ENCODE measurements around the gene SLC16A6. TPM values are rescaled to one million over a fixed set of nuclear protein-coding genes. Genes with fewer than 3 reads are reported as not detected.
"Not testable (repeated sequence)": the region's sequence is repeated elsewhere in the genome, so short reads cannot be mapped to it uniquely, and the experiment has no call there.

SLC16A6 gene
- total RNA-seq, 2 donors from 2014 or later, result 0.41 to 1.2 TPM

- H3K4me3 ChIP-seq, result peak overlapping the region; percentile 83
- H3K9me3 ChIP-seq, result no peaks in the 10 kb centered on the region
- H3K36me3 ChIP-seq, result no peaks in the 10 kb centered on the region
- no peak overlapping the region for H3K27ac ChIP-seq
- no peak for ATAC-seq (ENCODE audit: insufficient number of reproducible peaks, low FRiP score, low read depth)
- H3K27me3 ChIP-seq (replicated peaks; ENCODE audit: insufficient read depth), result no peaks in the 10 kb centered on the region
- TF ChIP-seq, protein P1, sequence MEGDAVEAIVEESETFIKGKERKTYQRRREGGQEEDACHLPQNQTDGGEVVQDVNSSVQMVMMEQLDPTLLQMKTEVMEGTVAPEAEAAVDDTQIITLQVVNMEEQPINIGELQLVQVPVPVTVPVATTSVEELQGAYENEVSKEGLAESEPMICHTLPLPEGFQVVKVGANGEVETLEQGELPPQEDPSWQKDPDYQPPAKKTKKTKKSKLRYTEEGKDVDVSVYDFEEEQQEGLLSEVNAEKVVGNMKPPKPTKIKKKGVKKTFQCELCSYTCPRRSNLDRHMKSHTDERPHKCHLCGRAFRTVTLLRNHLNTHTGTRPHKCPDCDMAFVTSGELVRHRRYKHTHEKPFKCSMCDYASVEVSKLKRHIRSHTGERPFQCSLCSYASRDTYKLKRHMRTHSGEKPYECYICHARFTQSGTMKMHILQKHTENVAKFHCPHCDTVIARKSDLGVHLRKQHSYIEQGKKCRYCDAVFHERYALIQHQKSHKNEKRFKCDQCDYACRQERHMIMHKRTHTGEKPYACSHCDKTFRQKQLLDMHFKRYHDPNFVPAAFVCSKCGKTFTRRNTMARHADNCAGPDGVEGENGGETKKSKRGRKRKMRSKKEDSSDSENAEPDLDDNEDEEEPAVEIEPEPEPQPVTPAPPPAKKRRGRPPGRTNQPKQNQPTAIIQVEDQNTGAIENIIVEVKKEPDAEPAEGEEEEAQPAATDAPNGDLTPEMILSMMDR (IDR thresholded peaks at IDR 0.05), result no peak
- no peak for DNase-seq (ENCODE audit: low spot score)
- peaks cover 0 to 28% of the 10 kb centered on the region in 2 donors for H3K4me1 ChIP-seq (ENCODE audit: control insufficient read depth in 1 of 2, low read depth in 2 of 2)
Measured at GRCh38 chr17:68289473-68289872, 1.5 kb downstream of the SLC16A6 start.

DNA sequence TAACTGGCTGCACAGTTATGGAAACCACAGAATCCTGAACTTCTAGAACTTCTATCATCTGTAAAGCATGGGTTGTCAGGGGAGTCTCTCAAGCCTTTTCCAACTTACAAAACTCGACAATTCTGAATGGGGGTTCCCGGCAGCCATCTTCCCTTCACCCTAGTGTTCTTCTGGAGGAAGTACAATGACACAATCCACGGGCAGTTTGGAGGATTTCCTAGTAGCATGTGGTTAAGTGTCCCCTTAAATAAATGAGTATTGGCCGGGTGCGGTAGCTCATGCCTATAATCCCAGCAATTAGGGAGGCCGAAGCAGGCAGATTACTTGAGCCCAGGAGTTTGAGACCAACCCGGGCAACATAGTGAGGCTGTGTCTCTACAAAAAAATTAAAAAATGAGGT lies 2.1 kb downstream of the SLC16A6 start:
- no peak for ATAC-seq (ENCODE audit: insufficient number of reproducible peaks, low FRiP score, low read depth)
- DNase-seq (ENCODE audit: low spot score), result no peak
- H3K36me3 ChIP-seq, result no peaks in the 10 kb centered on the region
- no peak overlapping the region for H3K4me3 ChIP-seq
- H3K27ac ChIP-seq, result no peak overlapping the region
- H3K27me3 ChIP-seq (replicated peaks; ENCODE audit: insufficient read depth), result no peaks in the 10 kb centered on the region
- TF ChIP-seq, protein P1 (IDR thresholded peaks at IDR 0.05), result no peak
- H3K4me1 ChIP-seq (ENCODE audit: control insufficient read depth in 1 of 2, low read depth in 2 of 2), result peaks cover 0 to 28% of the 10 kb centered on the region in 2 donors
- no peaks in the 10 kb centered on the region for H3K9me3 ChIP-seq

GRCh38 chr17:68288375-68288774 lies 2.6 kb downstream of the SLC16A6 start:
- Histone ChIP-seq H3K27ac (no peak overlapping the region), H3K9me3 (no peaks in the 10 kb centered on the region), H3K27me3 (replicated peaks; ENCODE audit: insufficient read depth) (no peaks in the 10 kb centered on the region), H3K36me3 (no peaks in the 10 kb centered on the region), H3K4me1 (ENCODE audit: control insufficient read depth in 1 of 2, low read depth in 2 of 2) (peaks cover 0 to 28% of the 10 kb centered on the region in 2 donors), H3K4me3 (no peak overlapping the region)
- ATAC-seq (ENCODE audit: insufficient number of reproducible peaks, low FRiP score, low read depth) (no peak), DNase-seq (ENCODE audit: low spot score) (no peak)
- TF ChIP-seq, protein P1 (IDR thresholded peaks at IDR 0.05), result no peak

GRCh38 chr17:68281965-68282364 lies 9.0 kb downstream of the SLC16A6 start:
- not testable (repeated sequence) for DNase-seq (ENCODE audit: low spot score); H3K9me3 ChIP-seq; H3K36me3 ChIP-seq; ATAC-seq (ENCODE audit: insufficient number of reproducible peaks, low FRiP score, low read depth); H3K27ac ChIP-seq; H3K4me3 ChIP-seq; H3K4me1 ChIP-seq (ENCODE audit: control insufficient read depth in 1 of 2, low read depth in 2 of 2); H3K27me3 ChIP-seq (replicated peaks; ENCODE audit: insufficient read depth)

DNA sequence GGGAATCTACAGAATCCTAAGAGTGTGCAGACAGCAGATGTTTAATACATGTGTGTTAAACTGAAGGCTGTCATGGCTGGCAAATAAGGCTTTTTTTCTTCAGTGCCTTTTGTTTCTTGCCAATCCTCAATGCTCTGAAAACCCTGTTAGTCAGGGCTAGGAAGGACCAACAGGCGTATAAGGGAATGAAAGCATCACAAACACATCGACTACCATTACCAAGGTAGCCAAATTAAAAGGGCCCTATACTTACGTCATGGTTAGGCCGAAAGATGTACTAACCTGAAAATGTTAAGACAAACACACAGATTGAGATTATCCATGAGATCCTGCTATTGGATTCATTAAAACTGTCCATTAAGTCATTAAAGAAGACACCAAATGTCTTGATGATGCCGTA lies 13.1 kb downstream of the SLC16A6 start:
- Histone ChIP-seq H3K27ac (no peak overlapping the region), H3K9me3 (peaks cover 6% of the 10 kb centered on the region), H3K4me3 (no peak overlapping the region), H3K4me1 (ENCODE audit: control insufficient read depth in 1 of 2, low read depth in 2 of 2) (no peaks in the 10 kb centered on the region), H3K36me3 (no peaks in the 10 kb centered on the region), H3K27me3 (replicated peaks; ENCODE audit: insufficient read depth) (no peaks in the 10 kb centered on the region)
- ATAC-seq (ENCODE audit: insufficient number of reproducible peaks, low FRiP score, low read depth), result no peak
- no peak for DNase-seq (ENCODE audit: low spot score)
- TF ChIP-seq, protein P1 (IDR thresholded peaks at IDR 0.05), result no peak

DNA sequence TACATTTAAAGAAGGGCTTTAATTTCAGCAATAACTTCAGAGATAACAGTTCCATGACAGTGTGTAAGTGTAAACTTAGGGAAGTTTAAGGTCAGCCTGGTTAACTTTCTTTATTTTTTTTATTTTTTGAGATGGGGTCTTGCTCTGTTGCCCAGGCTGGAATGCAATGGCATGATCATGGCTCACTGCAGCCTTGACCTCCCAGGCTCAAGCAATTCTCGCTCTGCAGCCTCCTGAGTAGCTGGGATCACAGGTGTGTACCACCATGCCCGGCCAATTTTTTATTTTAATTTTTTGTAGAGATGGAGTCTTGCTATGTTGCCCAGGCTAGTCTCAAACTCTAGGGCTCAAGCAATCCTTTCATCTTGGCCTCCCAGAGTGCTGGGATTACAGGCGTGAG lies 14.6 kb downstream of the SLC16A6 start:
- H3K27ac ChIP-seq; DNase-seq (ENCODE audit: low spot score); H3K4me3 ChIP-seq; H3K36me3 ChIP-seq; ATAC-seq (ENCODE audit: insufficient number of reproducible peaks, low FRiP score, low read depth); H3K27me3 ChIP-seq (replicated peaks; ENCODE audit: insufficient read depth); H3K4me1 ChIP-seq (ENCODE audit: control insufficient read depth in 1 of 2, low read depth in 2 of 2); H3K9me3 ChIP-seq: not testable (repeated sequence)

All from thoracic aorta (tissue), 2 donors.